H9 (cell line): ENCODE measurements around the gene MLLT6. TPM values are rescaled to one million over a fixed set of nuclear protein-coding genes. Genes with fewer than 3 reads are reported as not detected.

Experiments
- DNase-seq: peaks from one replicate; pipeline ENCODE4 v3.0.0-alpha.2; 2017
- H2AFZ ChIP-seq: one replicate; pipeline ENCODE4 v1.6.1; 2013; ENCODE audit warnings: mild to moderate bottlenecking, low read length, control low read depth, moderate library complexity
- H2AK5ac ChIP-seq: 2 replicates; pipeline ENCODE4 v1.6.1; 2013; ENCODE audit warnings: low read length, control low read depth, mixed read lengths; ENCODE audit not compliant: insufficient read length
- H2BK120ac ChIP-seq: one replicate; pipeline ENCODE4 v1.6.1; 2013; ENCODE audit warnings: low read depth, mild to moderate bottlenecking, low read length, control low read depth, inconsistent platforms; ENCODE audit not compliant: poor library complexity, severe bottlenecking
- H2BK12ac ChIP-seq: 2 replicates; pipeline ENCODE4 v1.6.1; 2013; ENCODE audit warnings: low read length, control low read depth, mixed read lengths, low read depth; ENCODE audit not compliant: insufficient read length
- H2BK15ac ChIP-seq: 2 replicates; pipeline ENCODE4 v1.6.1; 2013; ENCODE audit warnings: low read depth, low read length, control low read depth
- H2BK20ac ChIP-seq: one replicate; pipeline ENCODE4 v1.6.1; 2013; ENCODE audit warnings: low read depth, mild to moderate bottlenecking, low read length, control low read depth, inconsistent platforms; ENCODE audit not compliant: poor library complexity, severe bottlenecking
- H2BK5ac ChIP-seq: 2 replicates; pipeline ENCODE4 v1.6.1; 2013; ENCODE audit warnings: low read length, control low read depth, mixed read lengths; ENCODE audit not compliant: insufficient read length
- H3K14ac ChIP-seq: 2 replicates; pipeline ENCODE4 v1.6.1; 2013; ENCODE audit warnings: low read length, control low read depth; ENCODE audit not compliant: insufficient read depth
- H3K18ac ChIP-seq: 2 replicates; pipeline ENCODE4 v1.6.1; 2013; ENCODE audit warnings: low read depth, mild to moderate bottlenecking, mixed read lengths, low read length, control low read depth; ENCODE audit not compliant: insufficient read length
- H3K23ac ChIP-seq: 2 replicates; pipeline ENCODE4 v1.6.1; 2013; ENCODE audit warnings: low read length, control low read depth, mixed read lengths, low read depth; ENCODE audit not compliant: insufficient read length
- H3K23me2 ChIP-seq: 2 replicates; pipeline ENCODE4 v1.6.1; 2013; ENCODE audit warnings: low read depth, mild to moderate bottlenecking, mixed read lengths, low read length, control low read depth; ENCODE audit not compliant: insufficient read length, poor library complexity, severe bottlenecking
- H3K27ac ChIP-seq: 2 replicates; pipeline ENCODE4 v1.5.1; 2013; ENCODE audit warnings: low read length, control low read depth, mixed read lengths, low read depth; ENCODE audit not compliant: insufficient read length
- H3K27me3 ChIP-seq: 2 replicates; pipeline ENCODE4 v1.6.1; 2013; ENCODE audit warnings: low read length, control low read depth, inconsistent platforms; ENCODE audit not compliant: insufficient read depth
- H3K4ac ChIP-seq: 2 replicates; pipeline ENCODE4 v1.6.1; 2013; ENCODE audit warnings: low read depth, mild to moderate bottlenecking, control low read depth, inconsistent platforms, low read length, moderate library complexity
- H3K4me1 ChIP-seq: 2 replicates; pipeline ENCODE4 v1.6.1; 2013; ENCODE audit warnings: low read length, control low read depth, inconsistent platforms; ENCODE audit not compliant: insufficient read depth
- H3K4me2 ChIP-seq: 2 replicates; pipeline ENCODE4 v1.6.1; 2013; ENCODE audit warnings: low read length, control low read depth, mixed read lengths; ENCODE audit not compliant: insufficient read length, insufficient read depth
- H3K56ac ChIP-seq: 2 replicates; pipeline ENCODE4 v1.6.1; 2013; ENCODE audit warnings: low read depth, mild to moderate bottlenecking, mixed read lengths, low read length, control low read depth; ENCODE audit not compliant: insufficient read length
- H3K79me1 ChIP-seq: 2 replicates; pipeline ENCODE4 v1.6.1; 2013; ENCODE audit warnings: low read depth, mild to moderate bottlenecking, moderate library complexity, low read length, control low read depth, inconsistent platforms; ENCODE audit not compliant: insufficient read depth, poor library complexity, severe bottlenecking
- H3K79me2 ChIP-seq: 2 replicates; pipeline ENCODE4 v1.6.1; 2013; ENCODE audit warnings: low read length, control low read depth, inconsistent platforms; ENCODE audit not compliant: insufficient read depth
- H3K9ac ChIP-seq: 2 replicates; pipeline ENCODE4 v1.6.1; 2013; ENCODE audit warnings: low read length, control low read depth, mixed read lengths; ENCODE audit not compliant: insufficient read length; ENCODE audit errors: extremely low read depth
- H3K9me3 ChIP-seq: one replicate; pipeline ENCODE4 v1.6.1; 2013; ENCODE audit warnings: low read depth, low read length, inconsistent platforms; ENCODE audit not compliant: control insufficient read depth
- H3T11ph ChIP-seq: one replicate; pipeline ENCODE4 v1.6.1; 2013; ENCODE audit warnings: mild to moderate bottlenecking, low read length, control low read depth, inconsistent platforms
- H4K20me1 ChIP-seq: one replicate; pipeline ENCODE4 v1.6.1; 2013; ENCODE audit not compliant: control insufficient read depth, insufficient read length, insufficient read depth
- H4K5ac ChIP-seq: 2 replicates; pipeline ENCODE4 v1.6.1; 2013; ENCODE audit warnings: low read depth, mild to moderate bottlenecking, mixed read lengths, low read length, control low read depth; ENCODE audit not compliant: insufficient read length
- H4K8ac ChIP-seq: replicated peaks from 2 replicates; pipeline ENCODE4 v1.6.1; 2013; ENCODE audit warnings: low read length, control low read depth, mixed read lengths, low read depth; ENCODE audit not compliant: insufficient read length
- H4K91ac ChIP-seq: 2 replicates; pipeline ENCODE4 v1.6.1; 2013; ENCODE audit warnings: low read depth, mild to moderate bottlenecking, moderate library complexity, mixed read lengths, low read length, control low read depth; ENCODE audit not compliant: insufficient read length
- H3K27ac Mint-ChIP-seq, 3 experiments: 2 replicates in 2 of 3; 3 replicates in 1 of 3; pipeline ENCODE4 v1.8.0; 2020 to 2021; ENCODE audit warnings: mixed read lengths in 3 of 3, mild to moderate bottlenecking in 1 of 3, moderate library complexity in 1 of 3
- H3K27me3 Mint-ChIP-seq: 2 replicates; pipeline ENCODE4 v1.8.0; 2021; ENCODE audit warnings: low read depth, mild to moderate bottlenecking, moderate library complexity, mixed read lengths
- H3K36me3 Mint-ChIP-seq, 3 experiments: 2 replicates in 2 of 3; 3 replicates in 1 of 3; pipeline ENCODE4 v1.8.0; 2020 to 2021; ENCODE audit warnings: low read depth in 3 of 3, mixed read lengths in 3 of 3; ENCODE audit not compliant: insufficient read depth in 1 of 3
- H3K4me1 Mint-ChIP-seq, 2 experiments: 2 replicates each; pipeline ENCODE4 v1.8.0; 2020; ENCODE audit warnings: mixed read lengths in 2 of 2
- H3K4me3 Mint-ChIP-seq, 2 experiments: 2 replicates in 1 of 2; 3 replicates in 1 of 2; pipeline ENCODE4 v1.8.0; 2020 to 2021; ENCODE audit warnings: mild to moderate bottlenecking in 2 of 2, mixed read lengths in 2 of 2, moderate library complexity in 1 of 2
- H3K9me3 Mint-ChIP-seq, 2 experiments: 2 replicates in 1 of 2; 3 replicates in 1 of 2; pipeline ENCODE4 v1.8.0; 2020; ENCODE audit warnings: mild to moderate bottlenecking in 2 of 2, mixed read lengths in 2 of 2, moderate library complexity in 1 of 2
- WGBS: extraction: QIAGEN DNeasy Blood & Tissue Kit; methylation state at CpG from one replicate; pipeline ENCODE4 v1.1.7; 2013; ENCODE audit warnings: missing lambda C conversion rate, low lambda C conversion rate, mixed read lengths; ENCODE audit not compliant: insufficient read length; ENCODE audit errors: extremely low coverage; 5-methylcytosine and 5-hydroxymethylcytosine counted together
- total RNA-seq: library from RNA; stranded (reverse); gene quantifications from 2 replicates; pipeline ENCODE4 v1.2.1, GENCODE V29; 2021
- TF ChIP-seq, protein P1 (sequence below): fragments of 200-600 bp; sonication (generic); conservative IDR thresholded peaks from 3 replicates; pipeline ENCODE4 v1.8.0; 2021; ENCODE audit warnings: antibody characterized with exemption, mild to moderate bottlenecking

MLLT6 gene
- total RNA-seq, 1 experiment from 2014 or later: 26.4 TPM

GRCh38 chr17:38746849-38747462 lies 41.9 kb downstream of the MLLT6 start:
- Histone ChIP-seq H3T11ph (no peak overlapping the region), H2BK120ac (no peak overlapping the region), H4K5ac (no peak overlapping the region), H2BK5ac (no peak overlapping the region), H2BK20ac (no peak overlapping the region), H3K27me3 (no peaks in the 10 kb centered on the region), H2BK15ac (no peak overlapping the region), H2AK5ac (no peak overlapping the region), H3K14ac (no peak overlapping the region), H3K9me3 (no peaks in the 10 kb centered on the region), H3K79me2 (peaks cover 46% of the 10 kb centered on the region), H3K56ac (no peak overlapping the region), H2AFZ (no peak overlapping the region), H4K91ac (no peak overlapping the region), H3K18ac (no peak overlapping the region), H4K20me1 (no peaks in the 10 kb centered on the region), H3K79me1 (peaks cover 5% of the 10 kb centered on the region), H3K9ac (no peak overlapping the region), H4K8ac (no peak overlapping the region), H3K23ac (no peak overlapping the region), H3K23me2 (peaks cover 44% of the 10 kb centered on the region), H3K27ac (no peak overlapping the region), H3K4me1 (peaks cover 5% of the 10 kb centered on the region; the same call in 1 of the 2 replicates), H2BK12ac (no peak overlapping the region), H3K4ac (no peak overlapping the region), H3K4me2 (peak overlapping the region; percentile 70)
- Mint-ChIP-seq H3K4me1 (peaks cover 55 to 59% of the 10 kb centered on the region in 2 experiments), H3K27me3 (peaks cover 11% of the 10 kb centered on the region), H3K4me3 (peak overlapping the region; percentile 97), H3K36me3 (peaks cover 2 to 18% (median 14%) of the 10 kb centered on the region in 3 experiments; a peak in 6 of 7 replicates), H3K9me3 (peaks cover 0 to 3% of the 10 kb centered on the region in 2 experiments; a peak in 2 of 5 replicates), H3K27ac (peak overlapping the region in 2 of 3 experiments; percentile 81 to 82; a peak in 2 of 7 replicates)
- TF ChIP-seq, protein P1, sequence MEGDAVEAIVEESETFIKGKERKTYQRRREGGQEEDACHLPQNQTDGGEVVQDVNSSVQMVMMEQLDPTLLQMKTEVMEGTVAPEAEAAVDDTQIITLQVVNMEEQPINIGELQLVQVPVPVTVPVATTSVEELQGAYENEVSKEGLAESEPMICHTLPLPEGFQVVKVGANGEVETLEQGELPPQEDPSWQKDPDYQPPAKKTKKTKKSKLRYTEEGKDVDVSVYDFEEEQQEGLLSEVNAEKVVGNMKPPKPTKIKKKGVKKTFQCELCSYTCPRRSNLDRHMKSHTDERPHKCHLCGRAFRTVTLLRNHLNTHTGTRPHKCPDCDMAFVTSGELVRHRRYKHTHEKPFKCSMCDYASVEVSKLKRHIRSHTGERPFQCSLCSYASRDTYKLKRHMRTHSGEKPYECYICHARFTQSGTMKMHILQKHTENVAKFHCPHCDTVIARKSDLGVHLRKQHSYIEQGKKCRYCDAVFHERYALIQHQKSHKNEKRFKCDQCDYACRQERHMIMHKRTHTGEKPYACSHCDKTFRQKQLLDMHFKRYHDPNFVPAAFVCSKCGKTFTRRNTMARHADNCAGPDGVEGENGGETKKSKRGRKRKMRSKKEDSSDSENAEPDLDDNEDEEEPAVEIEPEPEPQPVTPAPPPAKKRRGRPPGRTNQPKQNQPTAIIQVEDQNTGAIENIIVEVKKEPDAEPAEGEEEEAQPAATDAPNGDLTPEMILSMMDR: no peak
- WGBS: no CpG with 5 or more reads among the region's 21 CpGs
- DNase-seq: no peak
